Mucosa of rectum (tissue), 2 donors: ENCODE measurements around the gene CMKLR1.

Experiments
- H3K27ac ChIP-seq, 2 donors: one replicate each; pipeline ENCODE4 v1.7.0; 2013; ENCODE audit warnings: inconsistent platforms in 2 of 2, low read depth in 2 of 2, low read length in 2 of 2
- H3K27me3 ChIP-seq, 2 donors: one replicate each; pipeline ENCODE4 v1.7.0; 2013; ENCODE audit warnings: low read length in 2 of 2; ENCODE audit not compliant: control insufficient read depth in 2 of 2, insufficient read depth in 2 of 2
- H3K36me3 ChIP-seq, 2 donors: one replicate each; pipeline ENCODE4 v1.7.0; 2013; ENCODE audit warnings: low read length in 2 of 2; ENCODE audit not compliant: control insufficient read depth in 2 of 2, insufficient read depth in 2 of 2
- H3K4me1 ChIP-seq, 2 donors: one replicate each; pipeline ENCODE4 v1.7.0; 2013; ENCODE audit warnings: low read length in 2 of 2, mild to moderate bottlenecking in 1 of 2; ENCODE audit not compliant: control insufficient read depth in 2 of 2, insufficient read depth in 2 of 2
- H3K4me3 ChIP-seq, 2 donors: one replicate each; pipeline ENCODE4 v1.7.0; 2013; ENCODE audit warnings: low read length in 2 of 2
- H3K9ac ChIP-seq, 2 donors: one replicate each; pipeline ENCODE4 v1.7.0; 2013; ENCODE audit warnings: low read length in 2 of 2, low read depth in 1 of 2, mild to moderate bottlenecking in 1 of 2
- H3K9me3 ChIP-seq, 2 donors: one replicate each; pipeline ENCODE4 v1.7.0; 2013; ENCODE audit warnings: low read length in 2 of 2; ENCODE audit not compliant: control insufficient read depth in 2 of 2
- donor health status: healthy.
- donor health status: Normal muscosa, but diverticular disease.

Gene CMKLR1

DNA sequence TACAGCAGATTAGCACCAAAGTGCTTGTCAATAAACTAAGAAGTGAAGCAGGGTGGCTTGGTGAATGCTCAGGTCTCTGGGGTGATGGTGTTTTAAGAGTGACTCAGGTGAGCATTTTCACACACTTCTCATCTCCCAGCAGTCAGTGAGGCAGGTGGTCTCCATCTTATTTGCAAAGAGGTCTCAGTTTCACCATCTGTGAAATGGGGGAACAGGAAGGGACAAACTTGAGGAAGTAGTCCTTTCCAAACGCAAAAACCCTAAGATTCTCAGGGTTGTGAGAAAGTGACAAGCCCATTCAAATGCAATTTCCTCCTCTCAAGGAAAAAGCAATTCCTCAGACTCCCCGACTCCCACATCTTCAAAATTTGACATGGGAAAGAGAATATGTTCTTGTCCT is 54.1 kb downstream of the CMKLR1 start:
- Histone ChIP-seq H3K36me3 (no peaks in the 10 kb centered on the region), H3K27ac (no peak overlapping the region), H3K9ac (no peak overlapping the region), H3K27me3 (no peaks in the 10 kb centered on the region), H3K4me1 (no peaks in the 10 kb centered on the region), H3K4me3 (no peak overlapping the region), H3K9me3 (no peaks in the 10 kb centered on the region)

- H3K36me3 ChIP-seq = no peaks in the 10 kb centered on the region
- H3K27ac ChIP-seq = no peak overlapping the region
- no peaks in the 10 kb centered on the region for H3K4me1 ChIP-seq
- H3K4me3 ChIP-seq = no peak overlapping the region
- no peaks in the 10 kb centered on the region for H3K27me3 ChIP-seq
- no peaks in the 10 kb centered on the region for H3K9me3 ChIP-seq
- H3K9ac ChIP-seq = no peak overlapping the region
These were observed 54.9 kb downstream of the CMKLR1 start for GRCh38 chr12:108284163-108284562.

DNA sequence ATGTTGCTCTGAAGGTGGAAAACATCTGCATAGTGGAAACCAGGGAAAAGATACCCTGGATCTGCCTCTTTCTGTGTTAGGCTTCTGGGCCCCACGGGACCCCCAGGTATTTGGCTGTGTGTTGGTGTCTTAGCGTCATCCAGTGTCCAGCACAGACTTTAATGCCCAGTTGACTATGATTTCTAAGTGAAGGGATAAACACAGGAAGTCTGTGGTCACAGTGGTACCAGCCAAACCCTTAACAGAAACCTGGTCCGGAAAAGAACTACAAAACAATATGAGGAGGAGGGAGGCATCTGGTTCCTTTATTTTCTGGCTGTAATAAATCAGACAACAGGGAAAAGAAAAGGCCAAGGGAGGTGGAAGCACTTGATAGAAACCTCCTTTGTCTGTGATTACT is 56.4 kb downstream of the CMKLR1 start:
- Histone ChIP-seq H3K4me3 (no peak overlapping the region), H3K9me3 (no peaks in the 10 kb centered on the region), H3K27me3 (no peaks in the 10 kb centered on the region), H3K9ac (no peak overlapping the region), H3K27ac (no peak overlapping the region), H3K36me3 (no peaks in the 10 kb centered on the region), H3K4me1 (no peaks in the 10 kb centered on the region)

DNA sequence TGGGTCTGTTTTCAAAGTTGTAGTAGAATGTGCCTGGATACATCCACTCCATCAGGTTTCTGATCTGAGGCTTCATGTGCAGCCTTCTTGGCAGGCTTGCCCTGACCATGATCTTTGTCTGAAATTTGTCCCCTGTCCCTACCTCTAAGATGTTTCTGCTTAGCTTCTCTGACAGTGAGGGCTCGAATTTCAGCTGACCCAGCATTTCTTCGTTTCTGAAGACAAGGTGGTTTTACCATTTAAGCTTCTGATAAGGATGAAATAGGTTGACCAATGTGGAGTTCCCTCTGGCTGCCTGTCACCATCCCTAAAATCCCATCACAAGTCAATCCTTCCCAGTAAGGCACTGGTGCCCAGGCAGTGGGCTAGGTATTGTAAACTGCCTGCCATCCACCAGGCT is 57.0 kb downstream of the CMKLR1 start:
- no peaks in the 10 kb centered on the region for H3K4me1 ChIP-seq
- no peaks in the 10 kb centered on the region for H3K36me3 ChIP-seq
- no peak overlapping the region for H3K4me3 ChIP-seq
- no peaks in the 10 kb centered on the region for H3K9me3 ChIP-seq
- H3K9ac ChIP-seq = no peak overlapping the region
- H3K27ac ChIP-seq = no peak overlapping the region
- H3K27me3 ChIP-seq = no peaks in the 10 kb centered on the region

GRCh38 chr12:108277613-108278012 is 61.5 kb downstream of the CMKLR1 start:
- H3K4me3 ChIP-seq = no peak overlapping the region
- no peaks in the 10 kb centered on the region for H3K27me3 ChIP-seq
- no peak overlapping the region for H3K9ac ChIP-seq
- no peaks in the 10 kb centered on the region for H3K4me1 ChIP-seq
- H3K9me3 ChIP-seq = no peaks in the 10 kb centered on the region
- H3K36me3 ChIP-seq = no peaks in the 10 kb centered on the region
- H3K27ac ChIP-seq = no peak overlapping the region

DNA sequence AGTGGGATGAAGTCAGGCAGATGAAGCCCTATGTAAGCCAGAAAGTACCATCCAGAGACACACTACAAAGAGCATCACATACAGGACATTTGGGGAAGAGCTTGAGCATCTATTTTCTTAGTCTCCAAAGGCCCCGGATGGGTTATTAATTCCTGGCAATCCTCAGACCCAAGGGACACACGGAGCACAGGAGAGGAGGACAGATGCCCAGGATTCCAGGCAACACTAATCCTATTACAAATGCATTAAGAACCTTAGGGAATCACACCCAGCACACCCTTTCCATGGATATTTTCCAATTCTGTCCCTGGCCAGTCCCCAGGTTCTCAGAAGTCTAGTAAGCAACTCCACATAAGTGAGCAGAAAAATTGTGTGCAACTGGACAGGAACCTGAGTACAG is 65.9 kb downstream of the CMKLR1 start:
- Histone ChIP-seq H3K27ac (no peak overlapping the region), H3K27me3 (no peaks in the 10 kb centered on the region), H3K4me1 (no peaks in the 10 kb centered on the region), H3K4me3 (no peak overlapping the region), H3K9me3 (no peaks in the 10 kb centered on the region), H3K36me3 (no peaks in the 10 kb centered on the region), H3K9ac (no peak overlapping the region)

DNA sequence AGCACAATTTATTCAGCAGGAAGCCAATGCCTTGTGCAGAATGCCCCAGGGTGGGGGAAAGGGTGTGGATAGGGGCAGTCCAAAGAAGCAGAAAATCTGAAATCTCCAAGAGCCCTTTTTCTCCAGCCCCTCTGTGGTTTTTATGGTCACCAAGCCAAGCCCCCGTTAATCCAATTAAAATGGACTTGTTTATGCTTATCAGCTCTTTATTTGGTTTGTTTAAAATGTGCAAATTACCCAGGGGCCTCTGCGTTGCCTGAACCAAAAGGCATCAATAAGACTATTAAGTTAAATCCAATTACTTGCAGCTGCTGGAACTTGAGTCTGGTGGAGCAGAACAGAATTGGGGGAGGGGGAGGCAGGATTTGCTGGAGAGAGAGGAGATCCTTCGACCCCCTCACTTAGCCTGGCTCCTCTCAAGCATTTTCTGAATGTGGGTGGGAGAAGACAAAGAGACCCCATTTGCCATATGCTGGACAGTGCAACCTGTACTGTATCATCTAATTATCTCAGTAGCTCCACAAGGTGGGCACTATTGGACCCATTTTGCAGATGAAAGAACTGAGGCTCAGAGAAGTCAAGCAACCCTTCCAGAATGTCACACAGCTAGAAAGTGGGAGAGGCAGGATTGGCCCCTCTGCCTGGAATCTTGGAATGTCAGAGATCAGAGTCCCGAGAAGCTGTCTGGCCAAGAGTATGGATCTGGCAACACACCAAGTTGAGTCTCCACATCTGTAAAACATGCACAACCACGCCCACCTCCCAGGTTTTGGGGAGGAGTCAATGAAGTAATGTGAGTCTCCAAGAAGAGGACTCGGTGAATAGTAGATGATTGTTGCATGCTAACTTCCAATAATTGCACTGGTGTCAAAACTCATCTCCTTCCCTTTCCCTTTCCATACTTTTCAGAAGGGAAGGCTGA is 66.9 kb downstream of the CMKLR1 start:
- H3K36me3 ChIP-seq = no peaks in the 10 kb centered on the region
- no peaks in the 10 kb centered on the region for H3K4me1 ChIP-seq
- no peaks in the 10 kb centered on the region for H3K27me3 ChIP-seq
- H3K4me3 ChIP-seq = no peak overlapping the region
- no peaks in the 10 kb centered on the region for H3K9me3 ChIP-seq
- no peak overlapping the region for H3K27ac ChIP-seq
- no peak overlapping the region for H3K9ac ChIP-seq

GRCh38 chr12:108270849-108271143 is 68.3 kb downstream of the CMKLR1 start:
- Histone ChIP-seq H3K36me3 (no peaks in the 10 kb centered on the region), H3K4me1 (no peaks in the 10 kb centered on the region), H3K27me3 (no peaks in the 10 kb centered on the region), H3K9me3 (no peaks in the 10 kb centered on the region), H3K27ac (no peak overlapping the region), H3K4me3 (no peak overlapping the region), H3K9ac (no peak overlapping the region)

DNA sequence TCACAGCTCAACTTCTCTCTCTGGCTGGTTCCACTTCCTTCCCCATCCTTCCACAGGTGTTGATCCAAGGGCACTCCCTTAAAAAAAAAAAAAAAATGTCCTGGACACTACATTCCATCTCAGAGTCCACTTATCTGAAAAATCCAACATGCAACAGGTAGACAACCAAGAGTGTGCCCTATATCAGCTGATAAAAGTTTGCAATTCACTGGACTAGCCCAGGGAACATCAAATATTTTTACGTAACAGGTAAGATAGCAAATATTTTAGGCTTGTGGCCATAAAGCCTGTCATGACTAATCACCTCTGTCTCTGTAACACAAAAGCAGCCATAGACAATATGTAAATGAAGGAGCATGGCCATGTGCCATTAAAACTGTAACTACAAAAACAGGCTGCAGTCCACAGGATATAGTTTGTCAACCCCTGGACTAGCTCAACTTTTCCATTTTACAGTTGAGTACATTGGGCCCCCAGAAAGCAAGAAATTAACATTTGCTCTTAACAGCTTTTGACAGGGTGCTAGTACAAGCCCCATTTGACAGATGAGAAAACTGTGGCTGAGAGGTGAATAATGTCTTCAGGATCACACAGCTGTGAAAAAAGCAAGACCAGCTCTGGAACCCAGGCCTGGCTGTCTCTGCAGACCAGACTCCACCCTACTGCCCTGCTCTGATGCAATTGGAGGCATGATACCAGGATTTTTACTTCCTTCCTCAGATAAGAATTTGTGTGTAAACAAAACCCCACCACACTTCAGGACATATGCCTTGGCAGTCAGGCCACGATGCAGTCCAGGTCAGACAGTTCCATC is 68.9 kb downstream of the CMKLR1 start:
- Histone ChIP-seq H3K4me3 (no peak overlapping the region), H3K4me1 (no peaks in the 10 kb centered on the region), H3K27me3 (no peaks in the 10 kb centered on the region), H3K36me3 (no peaks in the 10 kb centered on the region), H3K9me3 (no peaks in the 10 kb centered on the region), H3K27ac (no peak overlapping the region), H3K9ac (no peak overlapping the region)

DNA sequence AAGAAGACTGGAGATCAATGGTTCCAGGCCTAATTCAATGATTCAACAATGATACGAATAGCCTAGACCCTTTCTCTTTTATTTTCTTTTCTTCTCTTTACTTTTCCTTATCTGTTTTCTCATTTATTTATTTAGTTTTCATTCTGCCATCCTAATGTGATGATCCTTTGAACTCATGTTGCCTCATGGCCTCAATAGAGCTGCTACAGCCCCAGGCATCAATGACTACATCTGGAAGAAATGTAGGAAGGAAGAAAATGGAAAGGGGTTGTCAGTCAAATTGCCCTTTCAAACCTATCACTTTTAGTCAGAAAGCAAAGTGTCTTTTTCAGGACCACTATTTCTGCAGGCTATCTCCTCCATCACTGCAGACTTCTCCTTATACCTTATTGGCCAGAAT is 69.9 kb downstream of the CMKLR1 start:
- Histone ChIP-seq H3K4me1 (no peaks in the 10 kb centered on the region), H3K27ac (no peak overlapping the region), H3K36me3 (no peaks in the 10 kb centered on the region), H3K27me3 (no peaks in the 10 kb centered on the region), H3K9ac (no peak overlapping the region), H3K4me3 (no peak overlapping the region), H3K9me3 (no peaks in the 10 kb centered on the region)
